Measurements from ENCODE around the gene ALPK3. TPM values are rescaled to one million over a fixed set of nuclear protein-coding genes. Genes with fewer than 3 reads are reported as not detected.

Gene ALPK3
- total RNA-seq, 1 experiment from 2014 or later = 2.0 TPM

DNA sequence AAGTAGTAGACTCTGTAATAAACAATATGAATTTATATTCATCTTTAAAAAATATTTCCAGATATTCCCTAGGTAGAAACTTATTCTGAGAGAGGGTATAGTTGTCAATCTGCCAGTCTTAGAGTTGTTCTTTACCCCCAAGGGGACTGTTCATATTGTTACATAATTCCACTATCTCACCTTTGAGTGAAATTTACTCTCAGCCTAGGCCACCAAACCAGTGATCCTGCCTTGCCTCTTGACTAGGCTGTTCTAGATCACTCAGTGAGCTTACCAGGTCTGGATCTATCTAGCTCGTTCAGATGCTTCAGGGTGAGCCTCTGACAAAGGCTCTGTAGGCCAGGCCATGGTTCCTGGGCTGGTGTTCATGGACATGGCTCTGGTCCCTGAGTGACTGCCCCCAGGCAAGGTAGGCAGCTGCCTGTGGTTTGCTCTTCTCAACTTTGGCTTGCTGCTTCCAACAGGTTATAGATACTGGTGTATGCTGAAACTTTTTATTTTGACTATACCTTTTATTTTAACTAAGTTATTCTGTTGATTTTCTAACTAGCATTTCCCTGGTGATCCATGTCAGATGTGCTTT is 41.2 kb upstream of the ALPK3 start:
- ChIA-PET CTCF (no interaction called here), POLR2A (no interaction called here), RAD21 (ENCODE audit: low non-redundant PET in 1 of 2, low total read pairs in 2 of 2, uncharacterized antibody in 2 of 2, unreplicated experiment in 2 of 2) (no interaction called here)
- Histone ChIP-seq H3K9me3 (ENCODE audit: control insufficient read depth in 1 of 2, insufficient read depth in 1 of 2, low read depth in 1 of 2, low read length in 2 of 2) (no peaks in the 10 kb centered on the region), H3K79me2 (ENCODE audit: insufficient read depth, low read length) (peaks cover 63% of the 10 kb centered on the region), H3K4me2 (ENCODE audit: low read length) (no peak overlapping the region), H3K4me1 (ENCODE audit: control insufficient read depth in 1 of 2, insufficient read depth in 2 of 2, low read length in 2 of 2) (no peaks in the 10 kb centered on the region), H3K9me2 (ENCODE audit: insufficient read depth) (no peaks in the 10 kb centered on the region), H3K27ac (ENCODE audit: low read depth, low read length) (no peak overlapping the region), H3K4me3 (replicated peaks in 1 of 2; ENCODE audit: low read depth in 1 of 2, low read length in 2 of 2) (no peak overlapping the region), H4K20me1 (ENCODE audit: insufficient read depth) (peaks cover 6% of the 10 kb centered on the region; the same call in 1 of the 2 replicates), H3K9ac (ENCODE audit: low read length) (no peak overlapping the region), H3K36me3 (ENCODE audit: control insufficient read depth in 1 of 2, insufficient read depth in 2 of 2, low read length in 2 of 2) (peaks cover 2 to 3% of the 10 kb centered on the region in 2 experiments; a peak in 2 of 4 replicates), H2AFZ (ENCODE audit: low read depth, low read length, poor library complexity, severe bottlenecking) (no peak overlapping the region), H3K27me3 (ENCODE audit: insufficient read depth, low read length) (no peaks in the 10 kb centered on the region)
- TF ChIP-seq RAD21 (IDR thresholded peaks at IDR 0.05; ENCODE audit: low read depth) (no peak), ZFX (IDR thresholded peaks at IDR 0.05) (no peak), CBX3 (IDR thresholded peaks at IDR 0.05; ENCODE audit: low read depth) (no peak), SP1 (IDR thresholded peaks at IDR 0.05; ENCODE audit: low read depth) (no peak), FOSL1 (IDR thresholded peaks at IDR 0.05; ENCODE audit: low read depth) (no peak)
- TF ChIP-seq, protein P1, sequence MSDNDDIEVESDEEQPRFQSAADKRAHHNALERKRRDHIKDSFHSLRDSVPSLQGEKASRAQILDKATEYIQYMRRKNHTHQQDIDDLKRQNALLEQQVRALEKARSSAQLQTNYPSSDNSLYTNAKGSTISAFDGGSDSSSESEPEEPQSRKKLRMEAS (IDR thresholded peaks at IDR 0.05) = no peak
- TF ChIP-seq, protein P2, sequence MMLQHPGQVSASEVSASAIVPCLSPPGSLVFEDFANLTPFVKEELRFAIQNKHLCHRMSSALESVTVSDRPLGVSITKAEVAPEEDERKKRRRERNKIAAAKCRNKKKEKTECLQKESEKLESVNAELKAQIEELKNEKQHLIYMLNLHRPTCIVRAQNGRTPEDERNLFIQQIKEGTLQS (IDR thresholded peaks at IDR 0.05) = no peak
- TF ChIP-seq, protein P3, sequence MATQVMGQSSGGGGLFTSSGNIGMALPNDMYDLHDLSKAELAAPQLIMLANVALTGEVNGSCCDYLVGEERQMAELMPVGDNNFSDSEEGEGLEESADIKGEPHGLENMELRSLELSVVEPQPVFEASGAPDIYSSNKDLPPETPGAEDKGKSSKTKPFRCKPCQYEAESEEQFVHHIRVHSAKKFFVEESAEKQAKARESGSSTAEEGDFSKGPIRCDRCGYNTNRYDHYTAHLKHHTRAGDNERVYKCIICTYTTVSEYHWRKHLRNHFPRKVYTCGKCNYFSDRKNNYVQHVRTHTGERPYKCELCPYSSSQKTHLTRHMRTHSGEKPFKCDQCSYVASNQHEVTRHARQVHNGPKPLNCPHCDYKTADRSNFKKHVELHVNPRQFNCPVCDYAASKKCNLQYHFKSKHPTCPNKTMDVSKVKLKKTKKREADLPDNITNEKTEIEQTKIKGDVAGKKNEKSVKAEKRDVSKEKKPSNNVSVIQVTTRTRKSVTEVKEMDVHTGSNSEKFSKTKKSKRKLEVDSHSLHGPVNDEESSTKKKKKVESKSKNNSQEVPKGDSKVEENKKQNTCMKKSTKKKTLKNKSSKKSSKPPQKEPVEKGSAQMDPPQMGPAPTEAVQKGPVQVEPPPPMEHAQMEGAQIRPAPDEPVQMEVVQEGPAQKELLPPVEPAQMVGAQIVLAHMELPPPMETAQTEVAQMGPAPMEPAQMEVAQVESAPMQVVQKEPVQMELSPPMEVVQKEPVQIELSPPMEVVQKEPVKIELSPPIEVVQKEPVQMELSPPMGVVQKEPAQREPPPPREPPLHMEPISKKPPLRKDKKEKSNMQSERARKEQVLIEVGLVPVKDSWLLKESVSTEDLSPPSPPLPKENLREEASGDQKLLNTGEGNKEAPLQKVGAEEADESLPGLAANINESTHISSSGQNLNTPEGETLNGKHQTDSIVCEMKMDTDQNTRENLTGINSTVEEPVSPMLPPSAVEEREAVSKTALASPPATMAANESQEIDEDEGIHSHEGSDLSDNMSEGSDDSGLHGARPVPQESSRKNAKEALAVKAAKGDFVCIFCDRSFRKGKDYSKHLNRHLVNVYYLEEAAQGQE (IDR thresholded peaks at IDR 0.05; ENCODE audit: low read depth) = no peak
- intact Hi-C loops (cut with micrococcal nuclease) = loop anchor here (10.0 kb wide), 1 partner anchor 121 kb away; the partner anchor contains the start of genes NMB and WDR73
- ATAC-seq = no peak
- DNase-seq (ENCODE audit: low read depth, low spot score) = no peak
- no TSS peak for BruUV-seq (replicated peaks)
